Urothelium cell line (cell line): ENCODE measurements around the gene SCP2.

ENCODE experiments used
- DNase-seq: peaks from one replicate; pipeline ENCODE4 v3.0.0; 2011; ENCODE audit warnings: low spot score, mixed read lengths
- FAIRE-seq: peaks from 2 replicates; lab custom pipeline; 2011; peaks lifted over from hg19 to GRCh38; lab: Jason Lieb, UNC

Gene SCP2

GRCh38 chr1:53026254-53026653 is 99.2 kb downstream of the SCP2 start:
- DNase-seq (no peak), FAIRE-seq (no peak)

- no peak for FAIRE-seq
These were observed 104.7 kb downstream of the SCP2 start for GRCh38 chr1:53031732-53032131.

GRCh38 chr1:53037159-53037558 is 110.1 kb downstream of the SCP2 start:
- DNase-seq: no peak
- FAIRE-seq: no peak

More at GRCh38 chr1:53031732-53032131, 104.7 kb downstream of the SCP2 start:
- DNase-seq: no peak

GRCh38 chr1:53038566-53038965 is 111.5 kb downstream of the SCP2 start:
- DNase-seq (no peak), FAIRE-seq (no peak)

GRCh38 chr1:53043271-53043670 is 116.2 kb downstream of the SCP2 start:
- FAIRE-seq: no peak

GRCh38 chr1:53044926-53045325 is 117.8 kb downstream of the SCP2 start:
- DNase-seq: no peak
- no peak for FAIRE-seq

More at GRCh38 chr1:53043271-53043670, 116.2 kb downstream of the SCP2 start:
- no peak for DNase-seq

- no peak for FAIRE-seq
- no peak for DNase-seq
These were observed 119.9 kb downstream of the SCP2 start for GRCh38 chr1:53046930-53047329.

- FAIRE-seq: no peak
These were observed 121.0 kb downstream of the SCP2 start for GRCh38 chr1:53047737-53048736.

GRCh38 chr1:53048960-53049573 is 122.0 kb downstream of the SCP2 start:
- DNase-seq (no peak), FAIRE-seq (no peak)

More at GRCh38 chr1:53047737-53048736, 121.0 kb downstream of the SCP2 start:
- DNase-seq: no peak

- FAIRE-seq (no peak), DNase-seq (no peak)
These were observed 122.5 kb downstream of the SCP2 start for GRCh38 chr1:53049574-53049967.

- no peak for DNase-seq
- FAIRE-seq: no peak
These were observed 123.2 kb downstream of the SCP2 start for GRCh38 chr1:53050310-53050709.

GRCh38 chr1:53051676-53052075 is 124.6 kb downstream of the SCP2 start:
- no peak for FAIRE-seq
- no peak for DNase-seq

GRCh38 chr1:53057127-53057526 is 130.1 kb downstream of the SCP2 start:
- DNase-seq: no peak
- no peak for FAIRE-seq

GRCh38 chr1:53060579-53060978 is 133.5 kb downstream of the SCP2 start:
- DNase-seq (no peak), FAIRE-seq (no peak)

- no peak for DNase-seq
- no peak for FAIRE-seq
These were observed 134.2 kb downstream of the SCP2 start for GRCh38 chr1:53061123-53061858.

- FAIRE-seq (no peak), DNase-seq (no peak)
These were observed 135.0 kb downstream of the SCP2 start, which contains the start of gene PODN for GRCh38 chr1:53061859-53062707. TSS of gene PODN (plus strand) at chr1:53062213. CDS start at chr1:53069856, 7,643 bp downstream.

GRCh38 chr1:53062708-53063591 is 135.9 kb downstream of the SCP2 start:
- FAIRE-seq: no peak
- DNase-seq: no peak

- FAIRE-seq: no peak
These were observed 136.9 kb downstream of the SCP2 start for GRCh38 chr1:53063744-53064515.

More at GRCh38 chr1:53063744-53064515, 136.9 kb downstream of the SCP2 start:
- no peak for DNase-seq
